ENCODE results near the gene FIBP.

The FIBP gene

GRCh38 chr11:65888163-65888814 is at the start of gene FIBP:
FIBP (minus strand) TSS chr11:65888471; CDS start chr11:65888418, 53 bp downstream.
- TF ChIP-seq, protein P1, sequence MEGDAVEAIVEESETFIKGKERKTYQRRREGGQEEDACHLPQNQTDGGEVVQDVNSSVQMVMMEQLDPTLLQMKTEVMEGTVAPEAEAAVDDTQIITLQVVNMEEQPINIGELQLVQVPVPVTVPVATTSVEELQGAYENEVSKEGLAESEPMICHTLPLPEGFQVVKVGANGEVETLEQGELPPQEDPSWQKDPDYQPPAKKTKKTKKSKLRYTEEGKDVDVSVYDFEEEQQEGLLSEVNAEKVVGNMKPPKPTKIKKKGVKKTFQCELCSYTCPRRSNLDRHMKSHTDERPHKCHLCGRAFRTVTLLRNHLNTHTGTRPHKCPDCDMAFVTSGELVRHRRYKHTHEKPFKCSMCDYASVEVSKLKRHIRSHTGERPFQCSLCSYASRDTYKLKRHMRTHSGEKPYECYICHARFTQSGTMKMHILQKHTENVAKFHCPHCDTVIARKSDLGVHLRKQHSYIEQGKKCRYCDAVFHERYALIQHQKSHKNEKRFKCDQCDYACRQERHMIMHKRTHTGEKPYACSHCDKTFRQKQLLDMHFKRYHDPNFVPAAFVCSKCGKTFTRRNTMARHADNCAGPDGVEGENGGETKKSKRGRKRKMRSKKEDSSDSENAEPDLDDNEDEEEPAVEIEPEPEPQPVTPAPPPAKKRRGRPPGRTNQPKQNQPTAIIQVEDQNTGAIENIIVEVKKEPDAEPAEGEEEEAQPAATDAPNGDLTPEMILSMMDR (IDR thresholded peaks at IDR 0.05; ENCODE audit: low read depth, low read length): peak; percentile 68
- peak within 1 kb of the TSS; percentile 79 to 89 for H3K4me3 ChIP-seq (replicated peaks in 1 of 2; ENCODE audit: low read depth in 2 of 2, low read length in 2 of 2)
- peak; percentile 97 to 99 for DNase-seq (ENCODE audit: low read depth in 2 of 2)

GRCh38 chr11:65937766-65938165 is 49.5 kb upstream of the FIBP start:
- DNase-seq (ENCODE audit: low read depth in 2 of 2): no peak
- TF ChIP-seq, protein P1 (IDR thresholded peaks at IDR 0.05; ENCODE audit: low read depth, low read length): no peak
- no peak overlapping the region for H3K4me3 ChIP-seq (replicated peaks in 1 of 2; ENCODE audit: low read depth in 2 of 2, low read length in 2 of 2)

- no peak overlapping the region for H3K4me3 ChIP-seq (replicated peaks in 1 of 2; ENCODE audit: low read depth in 2 of 2, low read length in 2 of 2)
- TF ChIP-seq, protein P1 (IDR thresholded peaks at IDR 0.05; ENCODE audit: low read depth, low read length): no peak
- peak in 1 of 2 donors; percentile 70 for DNase-seq (ENCODE audit: low read depth in 2 of 2)
Measured at GRCh38 chr11:65934014-65934413, 45.7 kb upstream of the FIBP start.

- DNase-seq (ENCODE audit: low read depth in 2 of 2): peak; percentile 40 to 47
- H3K4me3 ChIP-seq (replicated peaks in 1 of 2; ENCODE audit: low read depth in 2 of 2, low read length in 2 of 2): no peak overlapping the region
- TF ChIP-seq, protein P1 (IDR thresholded peaks at IDR 0.05; ENCODE audit: low read depth, low read length): no peak
Measured at GRCh38 chr11:65932558-65932919, 44.3 kb upstream of the FIBP start.

DNA sequence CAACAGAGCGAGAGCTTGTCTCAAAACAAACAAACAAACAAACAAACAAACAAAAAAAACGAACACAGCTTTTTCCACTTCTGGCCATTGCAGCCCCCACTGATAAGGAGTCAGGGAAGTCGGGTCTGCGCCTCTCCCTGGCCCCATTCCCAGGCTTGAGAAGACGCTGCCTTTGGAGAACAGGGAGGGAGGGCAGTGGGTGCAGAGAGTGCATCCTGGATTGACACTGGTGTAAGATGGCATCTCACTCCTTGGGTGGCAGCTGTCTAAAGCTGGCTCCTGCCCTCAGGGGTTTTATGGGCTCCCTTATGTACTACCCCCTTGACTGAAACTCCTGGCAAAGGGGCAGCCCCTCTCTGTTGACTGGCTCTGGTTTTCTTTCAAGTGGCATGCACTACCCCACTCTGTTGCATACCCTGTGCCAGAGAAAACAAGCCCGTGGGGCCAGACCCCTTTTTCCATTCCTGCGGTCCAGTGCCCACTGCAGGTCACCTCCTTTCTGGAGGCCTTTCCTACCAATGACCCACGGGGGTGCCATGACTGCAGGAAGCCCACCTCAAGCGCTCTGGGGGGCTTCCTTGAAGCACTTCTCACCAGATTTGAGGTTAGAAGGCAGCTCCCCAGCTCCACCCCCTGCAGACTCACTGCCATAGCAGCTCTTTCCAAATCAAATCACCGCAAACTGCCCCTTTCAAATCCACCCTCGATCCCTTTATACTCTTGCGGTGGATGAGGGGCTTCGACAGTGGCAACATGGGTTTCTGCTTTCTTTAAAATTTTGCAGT is 43.7 kb upstream of the FIBP start:
- TF ChIP-seq, protein P1 (IDR thresholded peaks at IDR 0.05; ENCODE audit: low read depth, low read length): no peak
- DNase-seq (ENCODE audit: low read depth in 2 of 2): peak in 1 of 2 donors; percentile 4
- no peak overlapping the region for H3K4me3 ChIP-seq (replicated peaks in 1 of 2; ENCODE audit: low read depth in 2 of 2, low read length in 2 of 2)

- DNase-seq (ENCODE audit: low read depth in 2 of 2): no peak
- TF ChIP-seq, protein P1 (IDR thresholded peaks at IDR 0.05; ENCODE audit: low read depth, low read length): no peak
- no peak overlapping the region for H3K4me3 ChIP-seq (replicated peaks in 1 of 2; ENCODE audit: low read depth in 2 of 2, low read length in 2 of 2)
Measured at GRCh38 chr11:65928667-65929066, 40.4 kb upstream of the FIBP start.
